Smooth muscle cell (in vitro differentiated cells): ENCODE results near the gene CAMSAP2. TPM values are rescaled to one million over a fixed set of nuclear protein-coding genes. Genes with fewer than 3 reads are reported as not detected.

Experiments used
- DNase-seq: peaks from one replicate; lab custom pipeline; 2025; ENCODE audit not compliant: unreplicated experiment; lab: John Stamatoyannopoulos, UW
- H2AFZ ChIP-seq: fragments of 200-600 bp; sonication (generic); 2 replicates; pipeline ENCODE4 v1.6.0; 2016; ENCODE audit warnings: antibody characterized with exemption, low read depth, mild to moderate bottlenecking
- H3F3A ChIP-seq: fragments of 200-600 bp; sonication (generic); 2 replicates; pipeline ENCODE4 v1.6.0; 2017; ENCODE audit warnings: antibody characterized with exemption, low read depth
- H3K27ac ChIP-seq: fragments of 200-600 bp; sonication (generic); 2 replicates; pipeline ENCODE4 v1.5.1; 2016; ENCODE audit warnings: low read depth, mild to moderate bottlenecking
- H3K27me3 ChIP-seq: fragments of 200-600 bp; sonication (generic); 2 replicates; pipeline ENCODE4 v1.6.1; 2016; ENCODE audit warnings: low read depth, mild to moderate bottlenecking
- H3K36me3 ChIP-seq: fragments of 200-600 bp; sonication (generic); 2 replicates; pipeline ENCODE4 v1.5.1; 2016; ENCODE audit warnings: low read depth
- H3K4me1 ChIP-seq: fragments of 200-600 bp; sonication (generic); 2 replicates; pipeline ENCODE4 v1.5.1; 2016; ENCODE audit warnings: low read depth
- H3K4me2 ChIP-seq: fragments of 200-600 bp; sonication (generic); 2 replicates; pipeline ENCODE4 v1.6.0; 2016; ENCODE audit warnings: mild to moderate bottlenecking
- H3K4me3 ChIP-seq: fragments of 200-600 bp; sonication (generic); 2 replicates; pipeline ENCODE4 v1.5.1; 2016; ENCODE audit warnings: mild to moderate bottlenecking
- H3K79me2 ChIP-seq: fragments of 200-600 bp; sonication (generic); 2 replicates; pipeline ENCODE4 v1.6.0; 2016; ENCODE audit warnings: low read depth, mild to moderate bottlenecking
- H3K9ac ChIP-seq: fragments of 200-600 bp; sonication (generic); 2 replicates; pipeline ENCODE4 v1.6.0; 2016; ENCODE audit warnings: low read depth
- H3K9me3 ChIP-seq: fragments of 200-600 bp; sonication (generic); replicated peaks from 2 replicates; pipeline ENCODE4 v1.5.1; 2016; ENCODE audit warnings: low read depth
- H4K20me1 ChIP-seq: fragments of 200-600 bp; sonication (generic); 2 replicates; pipeline ENCODE4 v1.6.0; 2016; ENCODE audit warnings: low read depth
- WGBS: methylation state at CpG from one replicate; pipeline ENCODE4 v1.1.7; 2016; ENCODE audit warnings: low lambda C conversion rate; 5-methylcytosine and 5-hydroxymethylcytosine counted together
- polyA plus RNA-seq: library from polyadenylated mRNA; unstranded; fragments of >200 nt; fragmentation: Nextera tagmentation; extraction: Ambion mirVana; gene quantifications from 2 replicates; pipeline ENCODE4 v1.2.1, GENCODE V29; 2016
- total RNA-seq: library from RNA; depleted of rRNA; stranded (reverse); fragments of >200 nt; gene quantifications from 2 replicates; pipeline ENCODE4 v1.2.3, GENCODE V29; 2014
- TF ChIP-seq, protein P1 (sequence below): fragments of 200-600 bp; sonication (generic); IDR thresholded peaks from 2 replicates; pipeline ENCODE4 v1.5.1; 2017; ENCODE audit warnings: borderline replicate concordance, mild to moderate bottlenecking, antibody characterized with exemption; ENCODE audit not compliant: insufficient read depth, poor library complexity, severe bottlenecking

CAMSAP2 gene
- total and polyA plus RNA-seq, 2 experiments from 2014 or later, result 12.9 to 57.5 TPM

DNA sequence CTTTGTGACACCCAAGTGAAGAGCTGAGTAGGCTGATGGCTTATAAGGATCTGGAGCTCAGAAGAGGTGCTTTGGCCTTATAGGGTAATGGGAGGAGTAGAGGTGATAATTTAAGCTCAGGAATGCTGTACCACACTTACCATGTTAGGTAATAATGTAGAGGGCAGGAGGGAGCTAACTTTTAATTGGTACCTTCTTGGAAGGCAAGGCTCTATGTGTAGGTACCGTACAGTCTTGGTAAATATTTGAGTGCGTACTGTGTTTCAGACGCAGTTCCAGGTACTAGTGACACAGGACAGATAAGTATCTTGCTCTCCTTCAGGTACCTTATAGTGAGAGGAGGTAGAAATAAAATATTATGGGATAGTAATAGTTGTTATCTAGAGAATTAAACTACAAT lies 16.8 kb downstream of the CAMSAP2 start:
- Histone ChIP-seq H3K4me2 (no peak overlapping the region), H3K4me3 (no peak overlapping the region), H3K79me2 (peaks cover 98% of the 10 kb centered on the region), H3K36me3 (no peaks in the 10 kb centered on the region), H3K9me3 (no peaks in the 10 kb centered on the region), H3K27me3 (no peaks in the 10 kb centered on the region), H2AFZ (no peak overlapping the region), H3F3A (no peaks in the 10 kb centered on the region), H3K27ac (no peak overlapping the region), H3K4me1 (no peaks in the 10 kb centered on the region), H3K9ac (no peak overlapping the region), H4K20me1 (peaks cover 99% of the 10 kb centered on the region)
- TF ChIP-seq, protein P1, sequence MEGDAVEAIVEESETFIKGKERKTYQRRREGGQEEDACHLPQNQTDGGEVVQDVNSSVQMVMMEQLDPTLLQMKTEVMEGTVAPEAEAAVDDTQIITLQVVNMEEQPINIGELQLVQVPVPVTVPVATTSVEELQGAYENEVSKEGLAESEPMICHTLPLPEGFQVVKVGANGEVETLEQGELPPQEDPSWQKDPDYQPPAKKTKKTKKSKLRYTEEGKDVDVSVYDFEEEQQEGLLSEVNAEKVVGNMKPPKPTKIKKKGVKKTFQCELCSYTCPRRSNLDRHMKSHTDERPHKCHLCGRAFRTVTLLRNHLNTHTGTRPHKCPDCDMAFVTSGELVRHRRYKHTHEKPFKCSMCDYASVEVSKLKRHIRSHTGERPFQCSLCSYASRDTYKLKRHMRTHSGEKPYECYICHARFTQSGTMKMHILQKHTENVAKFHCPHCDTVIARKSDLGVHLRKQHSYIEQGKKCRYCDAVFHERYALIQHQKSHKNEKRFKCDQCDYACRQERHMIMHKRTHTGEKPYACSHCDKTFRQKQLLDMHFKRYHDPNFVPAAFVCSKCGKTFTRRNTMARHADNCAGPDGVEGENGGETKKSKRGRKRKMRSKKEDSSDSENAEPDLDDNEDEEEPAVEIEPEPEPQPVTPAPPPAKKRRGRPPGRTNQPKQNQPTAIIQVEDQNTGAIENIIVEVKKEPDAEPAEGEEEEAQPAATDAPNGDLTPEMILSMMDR, result no peak
- 83% methylated on average over 3 of the region's 3 CpGs for WGBS
- no peak for DNase-seq

DNA sequence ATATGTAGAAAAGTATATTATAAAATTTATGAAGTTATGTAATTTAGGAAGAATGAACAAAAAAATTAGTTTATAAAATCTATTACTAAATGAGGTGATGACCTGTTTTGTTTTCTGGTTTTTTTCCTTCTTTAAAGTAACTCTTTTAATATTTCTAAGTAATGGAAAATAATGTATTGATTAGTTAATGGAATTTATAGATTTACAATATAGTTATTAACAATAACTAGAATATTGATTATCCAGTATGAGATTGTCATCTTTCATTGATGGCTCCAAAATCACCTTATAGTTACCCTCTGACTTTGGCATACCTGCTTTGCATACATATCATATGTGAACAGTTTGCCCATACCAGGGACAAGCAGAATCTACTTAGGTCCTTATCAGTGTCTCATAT lies 23.4 kb downstream of the CAMSAP2 start:
- no peak overlapping the region for H3K9ac ChIP-seq
- H3F3A ChIP-seq, result peaks cover 4% of the 10 kb centered on the region
- no peaks in the 10 kb centered on the region for H3K4me1 ChIP-seq
- no peaks in the 10 kb centered on the region for H3K9me3 ChIP-seq
- TF ChIP-seq, protein P1, result no peak
- no peak overlapping the region for H3K27ac ChIP-seq
- no peak overlapping the region for H3K4me3 ChIP-seq
- H3K79me2 ChIP-seq, result peaks cover 93% of the 10 kb centered on the region
- H3K4me2 ChIP-seq, result no peak overlapping the region
- H3K27me3 ChIP-seq, result no peaks in the 10 kb centered on the region
- H4K20me1 ChIP-seq, result peaks cover 93% of the 10 kb centered on the region
- DNase-seq, result no peak
- H2AFZ ChIP-seq, result no peak overlapping the region
- peaks cover 13% of the 10 kb centered on the region for H3K36me3 ChIP-seq

DNA sequence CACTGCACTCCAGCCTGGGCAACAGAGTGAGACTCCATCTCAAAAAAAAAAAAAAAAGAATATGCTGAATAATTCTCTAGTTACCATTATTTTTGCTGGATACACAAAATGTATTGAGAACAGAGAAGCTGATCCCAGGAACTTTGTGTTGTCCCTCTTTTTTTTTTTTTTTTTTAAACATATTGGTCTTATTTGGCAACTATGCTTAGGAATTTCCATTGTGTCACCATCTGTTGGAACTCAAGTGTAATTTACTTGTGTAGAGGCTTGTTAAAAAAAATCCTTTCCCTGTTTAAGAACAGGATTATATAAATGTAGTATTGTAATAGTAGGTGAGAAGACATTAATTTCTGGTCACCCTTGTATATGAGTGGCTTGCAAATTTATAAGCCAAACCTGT lies 28.6 kb downstream of the CAMSAP2 start:
- H3K27ac ChIP-seq, result no peak overlapping the region
- H3K9ac ChIP-seq, result no peak overlapping the region
- H3K9me3 ChIP-seq, result no peaks in the 10 kb centered on the region
- TF ChIP-seq, protein P1, result no peak
- H3K79me2 ChIP-seq, result peaks cover 70% of the 10 kb centered on the region
- H2AFZ ChIP-seq, result no peak overlapping the region
- peaks cover 15% of the 10 kb centered on the region for H3K36me3 ChIP-seq
- H3K4me1 ChIP-seq, result no peaks in the 10 kb centered on the region
- H3K27me3 ChIP-seq, result no peaks in the 10 kb centered on the region
- no peak for DNase-seq
- no peak overlapping the region for H3K4me3 ChIP-seq
- H3F3A ChIP-seq, result peaks cover 8% of the 10 kb centered on the region
- H4K20me1 ChIP-seq, result peaks cover 65% of the 10 kb centered on the region
- H3K4me2 ChIP-seq, result no peak overlapping the region

DNA sequence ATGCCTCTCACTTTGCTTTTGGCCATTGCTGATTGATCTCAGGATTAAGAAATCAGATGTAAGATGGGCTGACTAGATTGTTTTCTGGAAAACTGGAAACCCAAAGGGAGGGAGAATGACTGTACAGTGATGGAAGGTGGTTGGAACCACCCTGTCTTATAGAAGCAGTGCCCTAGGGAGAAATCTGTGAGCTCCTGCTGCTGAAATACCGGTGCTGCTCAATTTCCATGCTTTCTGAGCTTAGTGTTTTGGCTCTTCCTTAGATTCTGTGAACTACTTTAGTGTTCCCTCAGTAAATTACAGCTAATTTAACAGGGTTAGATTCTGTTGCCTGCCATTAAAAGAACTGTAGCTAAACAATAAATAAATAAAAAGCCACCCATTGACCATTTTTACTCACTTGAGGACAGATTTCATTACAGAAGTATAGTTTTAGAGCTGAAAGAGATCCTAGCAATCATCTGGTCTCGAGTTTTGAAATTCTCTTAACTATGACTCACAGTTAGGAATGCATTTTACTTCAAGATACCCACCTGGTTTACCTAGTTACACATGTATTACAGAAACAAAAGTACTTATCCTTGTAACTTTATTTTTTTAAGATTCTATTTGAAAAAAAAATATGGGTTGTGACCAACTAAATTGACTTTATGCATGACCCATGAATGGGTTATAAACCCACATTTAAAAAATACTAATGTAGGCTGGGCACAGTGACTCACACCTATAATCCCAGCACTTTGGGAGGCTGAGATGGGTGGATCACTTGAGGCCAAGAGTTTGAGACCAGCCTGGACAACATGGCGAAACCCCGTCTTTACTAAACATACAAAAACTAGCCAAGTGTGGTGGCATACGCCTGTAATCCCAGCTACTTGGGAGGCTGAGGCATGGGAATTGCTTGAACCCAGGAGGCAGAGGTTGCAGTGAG lies 33.2 kb downstream of the CAMSAP2 start:
- Histone ChIP-seq H3F3A (peaks cover 9% of the 10 kb centered on the region), H3K27ac (peak overlapping the region; percentile 85), H3K4me3 (no peak overlapping the region), H3K36me3 (peaks cover 10% of the 10 kb centered on the region), H3K9ac (no peak overlapping the region), H3K9me3 (no peaks in the 10 kb centered on the region), H2AFZ (no peak overlapping the region), H3K27me3 (no peaks in the 10 kb centered on the region), H4K20me1 (peaks cover 64% of the 10 kb centered on the region), H3K4me2 (no peak overlapping the region), H3K4me1 (no peaks in the 10 kb centered on the region), H3K79me2 (peaks cover 73% of the 10 kb centered on the region)
- TF ChIP-seq, protein P1, result no peak
- DNase-seq, result no peak
- WGBS, result 76% methylated on average over 5 of the region's 5 CpGs
